HCT116 (cell line): Measurements from ENCODE around the gene TGFBR3. TPM values are rescaled to one million over a fixed set of nuclear protein-coding genes. Genes with fewer than 3 reads are reported as not detected.

Experiments used
- ATAC-seq: fragments of 200-7000 bp; cut with Tn5 transposase; 2 replicates; pipeline ENCODE4 v1.9.1; 2020; ENCODE audit warnings: mild to moderate bottlenecking, moderate library complexity
- BruUV-seq: library from RNA; stranded (reverse); fragments of 400-500 nt; replicated peaks from 2 replicates; lab custom pipeline; 2021; lab: Mats Ljungman, UMichigan
- CTCF ChIA-PET: fragments of 300-600 bp; sonication (Branson Sonifier 250); formaldehyde crosslinking; loops from one replicate; lab custom pipeline; 2021; ENCODE audit warnings: antibody characterized with exemption; lab: Charles Lee
- POLR2A ChIA-PET: fragments of 300-600, 350-600 bp; sonication (Branson Sonifier 250); formaldehyde crosslinking; loops from one replicate; lab custom pipeline; 2021; ENCODE audit warnings: antibody characterized with exemption; lab: Charles Lee
- RAD21 ChIA-PET, 2 experiments: fragments of 300-600 bp; sonication (Branson Sonifier 250); formaldehyde crosslinking; loops; one replicate each; lab custom pipeline; 2023; ENCODE audit warnings: low total read pairs in 2 of 2; ENCODE audit not compliant: uncharacterized antibody in 2 of 2, unreplicated experiment in 2 of 2, low non-redundant PET in 1 of 2; lab: Charles Lee
- DNase-seq: peaks from one replicate; pipeline ENCODE4 v3.0.0-alpha.2; 2010; ENCODE audit warnings: low read depth, low spot score
- H2AFZ ChIP-seq: fragments of 200-600 bp; shearing (Covaris generic), sonication (generic); 2 replicates; pipeline ENCODE4 v1.6.1; 2017; ENCODE audit warnings: low read depth, mixed run types, mixed read lengths, antibody characterized with exemption, low read length; ENCODE audit not compliant: poor library complexity, severe bottlenecking
- H3K27ac ChIP-seq: 2 replicates; pipeline ENCODE4 v1.5.1; 2012; ENCODE audit warnings: low read depth, low read length
- H3K27me3 ChIP-seq: fragments of 200-600 bp; sonication (generic); 2 replicates; pipeline ENCODE4 v1.6.1; 2016; ENCODE audit warnings: mixed run types, low read length, mixed read lengths; ENCODE audit not compliant: insufficient read depth
- H3K36me3 ChIP-seq, 2 experiments: fragments of 200-500 bp in 1 of 2; fragments of 200-600 bp in 1 of 2; sonication (Bioruptor generic) in 1 of 2; sonication (generic) in 1 of 2; 2 replicates each; pipeline versions ENCODE4 v1.5.1 to v1.6.1; 2014 to 2016; ENCODE audit warnings: low read length in 2 of 2, inconsistent platforms in 1 of 2, mixed read lengths in 1 of 2, mixed run types in 1 of 2; ENCODE audit not compliant: insufficient read depth in 2 of 2, control insufficient read depth in 1 of 2
- H3K4me1 ChIP-seq, 2 experiments: fragments of 200-600 bp in 1 of 2; sonication (generic) in 1 of 2; 2 replicates each; pipeline versions ENCODE4 v1.5.1 to v1.6.1; 2012 to 2017; ENCODE audit warnings: low read length in 2 of 2, inconsistent platforms in 1 of 2, mild to moderate bottlenecking in 1 of 2, mixed read lengths in 1 of 2, mixed run types in 1 of 2, moderate library complexity in 1 of 2; ENCODE audit not compliant: insufficient read depth in 2 of 2, control insufficient read depth in 1 of 2
- H3K4me2 ChIP-seq: fragments of 200-600 bp; sonication (generic); 2 replicates; pipeline ENCODE4 v1.6.1; 2017; ENCODE audit warnings: mixed run types, low read length, mixed read lengths
- H3K4me3 ChIP-seq, 2 experiments: fragments of 200-600 bp in 1 of 2; sonication (generic) in 1 of 2; replicated peaks in 1 of 2; 2 replicates each; pipeline ENCODE4 v1.5.1; 2011 to 2016; ENCODE audit warnings: low read length in 2 of 2, control low read depth in 1 of 2, low read depth in 1 of 2, mild to moderate bottlenecking in 1 of 2, mixed read lengths in 1 of 2, mixed run types in 1 of 2
- H3K79me2 ChIP-seq: fragments of 200-600 bp; sonication (generic); 2 replicates; pipeline ENCODE4 v1.6.1; 2017; ENCODE audit warnings: mild to moderate bottlenecking, mixed run types, low read length, moderate library complexity, mixed read lengths; ENCODE audit not compliant: insufficient read depth
- H3K9ac ChIP-seq: fragments of 200-600 bp; sonication (generic); 2 replicates; pipeline ENCODE4 v1.6.1; 2016; ENCODE audit warnings: low read length, mixed read lengths
- H3K9me2 ChIP-seq: fragments of 200-600 bp; sonication (generic), shearing (Covaris generic); 2 replicates; pipeline ENCODE4 v1.6.1; 2017; ENCODE audit warnings: mixed run types, mild to moderate bottlenecking, moderate library complexity; ENCODE audit not compliant: insufficient read depth
- H3K9me3 ChIP-seq, 2 experiments: fragments of 200-500 bp in 1 of 2; fragments of 200-600 bp in 1 of 2; sonication (Bioruptor generic) in 1 of 2; sonication (generic) in 1 of 2; 2 replicates each; pipeline ENCODE4 v1.6.1; 2014 to 2017; ENCODE audit warnings: low read length in 2 of 2, mixed read lengths in 2 of 2, inconsistent platforms in 1 of 2, low read depth in 1 of 2, mild to moderate bottlenecking in 1 of 2, mixed run types in 1 of 2, moderate library complexity in 1 of 2; ENCODE audit not compliant: control insufficient read depth in 1 of 2, insufficient read depth in 1 of 2
- H4K20me1 ChIP-seq: fragments of 200-600 bp; sonication (generic), shearing (Covaris generic); 2 replicates; pipeline ENCODE4 v1.6.1; 2017; ENCODE audit warnings: mixed run types, mild to moderate bottlenecking, moderate library complexity; ENCODE audit not compliant: insufficient read depth
- ATF3 ChIP-seq: IDR thresholded peaks from 2 replicates; pipeline ENCODE4 v1.6.1; 2012
- EZH2phosphoT487 ChIP-seq: fragments of 200-600 bp; IDR thresholded peaks from 2 replicates; pipeline ENCODE4 v1.6.1; 2018; ENCODE audit warnings: antibody characterized with exemption, borderline replicate concordance
- POLR2AphosphoS5 ChIP-seq: IDR thresholded peaks from 2 replicates; pipeline ENCODE4 v1.6.1; 2011; ENCODE audit warnings: mild to moderate bottlenecking, low read depth, low read length, moderate library complexity
- RAD21 ChIP-seq: IDR thresholded peaks from 2 replicates; pipeline ENCODE4 v1.6.1; 2012; ENCODE audit warnings: low read depth, mild to moderate bottlenecking
- YY1 ChIP-seq: IDR thresholded peaks from 2 replicates; pipeline ENCODE4 v1.6.1; 2011; ENCODE audit warnings: low read length, low read depth, moderate library complexity, mild to moderate bottlenecking; ENCODE audit not compliant: insufficient replicate concordance; ENCODE audit errors: extremely low read depth
- ZBTB33 ChIP-seq: IDR thresholded peaks from 2 replicates; pipeline ENCODE4 v1.6.1; 2011; ENCODE audit warnings: mild to moderate bottlenecking, low read length, moderate library complexity; ENCODE audit not compliant: insufficient replicate concordance; ENCODE audit errors: extremely low read depth
- intact Hi-C: fragments of 100-400 bp; cut with micrococcal nuclease; formaldehyde crosslinking; loops from 2 replicates; pipeline ENCODE4 v1.10.0; 2022
- total RNA-seq: library from RNA; stranded (reverse); gene quantifications from one replicate; pipeline ENCODE4 v1.2.1, GENCODE V29; 2021; ENCODE audit not compliant: unreplicated experiment

The TGFBR3 gene
- total RNA-seq, 1 experiment from 2014 or later, result 7.1 TPM

GRCh38 chr1:91777196-91777595, 108.8 kb downstream of the TGFBR3 start:
- no peaks in the 10 kb centered on the region for H4K20me1 ChIP-seq
- no peak overlapping the region for H3K9ac ChIP-seq
- RAD21 ChIA-PET, result no interaction called here
- TF ChIP-seq YY1 (no peak), POLR2AphosphoS5 (no peak), ATF3 (no peak), RAD21 (no peak), EZH2phosphoT487 (no peak), ZBTB33 (no peak)
- TF ChIP-seq, all 23 proteins: peak for 0
- Histone ChIP-seq H3K4me1 (no peaks in the 10 kb centered on the region), H3K4me3 (no peak overlapping the region), H3K79me2 (no peaks in the 10 kb centered on the region), H3K9me3 (no peaks in the 10 kb centered on the region), H3K27me3 (no peaks in the 10 kb centered on the region), H3K36me3 (no peaks in the 10 kb centered on the region), H3K4me2 (no peak overlapping the region), H2AFZ (no peak overlapping the region), H3K9me2 (no peaks in the 10 kb centered on the region), H3K27ac (no peak overlapping the region)
- ATAC-seq (no peak), DNase-seq (no peak)
- intact Hi-C loops, result no loop called here
- ChIA-PET POLR2A (no interaction called here), CTCF (no interaction called here)
- BruUV-seq, result no TSS peak
